Stomach (tissue), 9 donors: Measurements from ENCODE around the gene TPPP3. TPM values are rescaled to one million over a fixed set of nuclear protein-coding genes. Genes with fewer than 3 reads are reported as not detected.

Source experiments
- DNase-seq, 2 donors: peaks; one replicate each; pipeline versions ENCODE4 v3.0.0 to v3.0.0-alpha.2; 2013 to 2019
- H3K27ac ChIP-seq, 5 donors: fragments of 200-600 bp in 4 of 5; sonication (generic) in 4 of 5; one replicate each; pipeline ENCODE4 v1.5.1; 2013 to 2019; ENCODE audit warnings: mild to moderate bottlenecking in 1 of 5, moderate library complexity in 1 of 5
- H3K27me3 ChIP-seq, 3 donors: fragments of 200-600 bp; sonication (generic); one replicate each; pipeline ENCODE4 v1.5.1; 2017 to 2019; ENCODE audit warnings: mixed run types in 1 of 3
- H3K36me3 ChIP-seq, 4 donors: fragments of 200-600 bp; sonication (generic); 1 replicate in 3 of 4; 2 replicates in 1 of 4; pipeline ENCODE4 v1.5.1; 2016 to 2019
- H3K4me1 ChIP-seq, 4 donors: fragments of 200-600 bp; sonication (generic); one replicate each; pipeline ENCODE4 v1.5.1; 2016 to 2019
- H3K4me3 ChIP-seq, 4 donors: fragments of 200-600 bp; sonication (generic) in 3 of 4; one replicate each; pipeline ENCODE4 v1.5.1; 2016 to 2019; ENCODE audit warnings: mild to moderate bottlenecking in 1 of 4
- H3K9me3 ChIP-seq, 4 donors: fragments of 200-600 bp; sonication (generic); one replicate each; pipeline ENCODE4 v1.5.1; 2016 to 2019
- CTCF ChIP-seq, 7 experiments: fragments of 450-650 bp in 4 of 7; fragments of 200-600 bp in 3 of 7; sonication (generic) in 3 of 7; IDR thresholded peaks; one replicate each; pipeline ENCODE4 v1.5.1; 2016 to 2019; ENCODE audit warnings: antibody characterized with exemption in 7 of 7, control low read depth in 2 of 7, mild to moderate bottlenecking in 1 of 7
- EP300 ChIP-seq: sonication (generic); formaldehyde crosslinking; IDR thresholded peaks from one replicate; pipeline ENCODE4 v1.6.1; 2017; ENCODE audit warnings: antibody characterized with exemption
- POLR2A ChIP-seq, 4 donors: fragments of 450-650 bp; IDR thresholded peaks; one replicate each; pipeline ENCODE4 v1.6.1; 2016; ENCODE audit warnings: antibody characterized with exemption in 4 of 4, control low read depth in 2 of 4, mild to moderate bottlenecking in 1 of 4, moderate library complexity in 1 of 4
- POLR2AphosphoS5 ChIP-seq, 3 donors: sonication (generic); formaldehyde crosslinking; IDR thresholded peaks; one replicate each; pipeline ENCODE4 v1.6.1; 2016; ENCODE audit warnings: antibody characterized with exemption in 3 of 3
- WGBS, 5 donors: extraction: QIAGEN DNeasy Blood & Tissue Kit in 3 of 5; methylation state at CpG; one replicate each; pipeline versions ENCODE4 v1.1.5 to v1.1.7; 2013 to 2018; 5-methylcytosine and 5-hydroxymethylcytosine counted together
- intact Hi-C: fragments of 100-400 bp; cut with DNase I; formaldehyde crosslinking; loops from one replicate; pipeline ENCODE4 v1.15.1; 2023; ENCODE audit warnings: low total_unique reads
- polyA plus RNA-seq, 3 donors: library from polyadenylated mRNA; stranded (reverse); fragments of 200-250 nt; gene quantifications; one replicate each; pipeline ENCODE4 v1.2.3, GENCODE V29; 2013
- total RNA-seq, 5 donors: library from RNA; depleted of rRNA; stranded (reverse); fragments of >200 nt; gene quantifications; one replicate each; pipeline versions ENCODE4 v1.1.0 to v1.2.3, GENCODE V29; 2014 to 2016
- donor health status: healthy with polysubstance abuse.
- donor health status: Bipolar disorder and iron deficiency.
- donor health status: healthy.

Gene TPPP3
- total and polyA plus RNA-seq, 8 donors, result 5.8 to 127 (median 13.8) TPM

- TF ChIP-seq POLR2A (IDR thresholded peaks at IDR 0.05) (no peak), CTCF (IDR thresholded peaks at IDR 0.05) (no peak), EP300 (no peak), POLR2AphosphoS5 (IDR thresholded peaks at IDR 0.05) (no peak)
- Histone ChIP-seq H3K9me3 (no peaks in the 10 kb centered on the region), H3K36me3 (peaks cover 0 to 4% (median 0%) of the 10 kb centered on the region in 4 donors), H3K27me3 (no peaks in the 10 kb centered on the region), H3K4me3 (no peak overlapping the region), H3K27ac (peak overlapping the region in 1 of 5 donors; percentile 73), H3K4me1 (peaks cover 5 to 36% (median 28%) of the 10 kb centered on the region in 4 donors)
- WGBS, 5 donors, result 74 to 89% (median 80%) methylated on average over 6 of the region's 6 CpGs
- intact Hi-C loops, result loop anchor here (10.0 kb wide), 1 partner anchor 143 kb away; no protein-coding TSS in a partner anchor
- no peak for DNase-seq
These were observed 14.6 kb upstream of the TPPP3 start for GRCh38 chr16:67407788-67408452.

GRCh38 chr16:67407176-67407787 lies 14.0 kb upstream of the TPPP3 start:
- WGBS, 5 donors, result 89 to 96% (median 91%) methylated on average over 7 of the region's 7 CpGs
- DNase-seq, result no peak
- TF ChIP-seq POLR2A (IDR thresholded peaks at IDR 0.05) (no peak), EP300 (no peak), CTCF (IDR thresholded peaks at IDR 0.05) (no peak), POLR2AphosphoS5 (IDR thresholded peaks at IDR 0.05) (no peak)
- peak overlapping the region; percentile 4 to 86 (median 74) for H3K27ac ChIP-seq
- H3K9me3 ChIP-seq, result no peaks in the 10 kb centered on the region
- peaks cover 5 to 37% (median 28%) of the 10 kb centered on the region in 4 donors for H3K4me1 ChIP-seq
- no peak overlapping the region for H3K4me3 ChIP-seq
- intact Hi-C loops, result loop anchor here (10.0 kb wide), 1 partner anchor 142 kb away; no protein-coding TSS in a partner anchor
- no peaks in the 10 kb centered on the region for H3K27me3 ChIP-seq
- H3K36me3 ChIP-seq, result peaks cover 0 to 4% (median 0%) of the 10 kb centered on the region in 4 donors

GRCh38 chr16:67406111-67406971 lies 13.0 kb upstream of the TPPP3 start:
- Histone ChIP-seq H3K9me3 (no peaks in the 10 kb centered on the region), H3K27me3 (no peaks in the 10 kb centered on the region), H3K4me1 (peaks cover 5 to 37% (median 28%) of the 10 kb centered on the region in 4 donors), H3K36me3 (peaks cover 0 to 4% (median 0%) of the 10 kb centered on the region in 4 donors), H3K4me3 (no peak overlapping the region), H3K27ac (peak overlapping the region; percentile 20 to 86 (median 74))
- WGBS, 5 donors, result 70 to 80% (median 76%) methylated on average over 16 to 18 of the region's 18 CpGs
- DNase-seq, result peak in 1 of 2 donors; percentile 75
- no peak for TF ChIP-seq CTCF (IDR thresholded peaks at IDR 0.05)
- TF ChIP-seq POLR2A (IDR thresholded peaks at IDR 0.05), result no peak
- TF ChIP-seq POLR2AphosphoS5 (IDR thresholded peaks at IDR 0.05), result no peak
- TF ChIP-seq EP300, result no peak
- intact Hi-C loops, result loop anchor here (10.0 kb wide), 1 partner anchor 142 kb away; no protein-coding TSS in a partner anchor

GRCh38 chr16:67405336-67405735 lies 12.0 kb upstream of the TPPP3 start:
- Histone ChIP-seq H3K4me3 (no peak overlapping the region), H3K27ac (peak overlapping the region; percentile 68 to 86 (median 74)), H3K9me3 (no peaks in the 10 kb centered on the region), H3K27me3 (no peaks in the 10 kb centered on the region), H3K36me3 (peaks cover 0 to 4% (median 0%) of the 10 kb centered on the region in 4 donors), H3K4me1 (peaks cover 5 to 37% (median 28%) of the 10 kb centered on the region in 4 donors)
- WGBS, 5 donors, result 71 to 89% (median 79%) methylated on average over 8 of the region's 8 CpGs
- TF ChIP-seq POLR2AphosphoS5 (IDR thresholded peaks at IDR 0.05) (no peak), EP300 (no peak), CTCF (IDR thresholded peaks at IDR 0.05) (no peak), POLR2A (IDR thresholded peaks at IDR 0.05) (no peak)
- intact Hi-C loops, result loop anchor here (10.0 kb wide), 1 partner anchor 141 kb away; no protein-coding TSS in a partner anchor
- DNase-seq, result no peak
